SH-SY5Y (cell line): ENCODE data around the gene FBLIM1.

Experiments
- GATA2 ChIP-seq: IDR thresholded peaks from 2 replicates; pipeline ENCODE4 v1.6.1; 2011; ENCODE audit warnings: mild to moderate bottlenecking, low read depth, low read length
- GATA3 ChIP-seq: IDR thresholded peaks from 2 replicates; pipeline ENCODE4 v1.6.1; 2011; ENCODE audit warnings: low read depth, mild to moderate bottlenecking, low read length, moderate library complexity

Gene FBLIM1

GRCh38 chr1:15726508-15726907 lies 32.1 kb upstream of the FBLIM1 start:
- no peak for TF ChIP-seq GATA2
- no peak for TF ChIP-seq GATA3

- TF ChIP-seq GATA3: no peak
These were observed 31.6 kb upstream of the FBLIM1 start for GRCh38 chr1:15727021-15727420.

DNA sequence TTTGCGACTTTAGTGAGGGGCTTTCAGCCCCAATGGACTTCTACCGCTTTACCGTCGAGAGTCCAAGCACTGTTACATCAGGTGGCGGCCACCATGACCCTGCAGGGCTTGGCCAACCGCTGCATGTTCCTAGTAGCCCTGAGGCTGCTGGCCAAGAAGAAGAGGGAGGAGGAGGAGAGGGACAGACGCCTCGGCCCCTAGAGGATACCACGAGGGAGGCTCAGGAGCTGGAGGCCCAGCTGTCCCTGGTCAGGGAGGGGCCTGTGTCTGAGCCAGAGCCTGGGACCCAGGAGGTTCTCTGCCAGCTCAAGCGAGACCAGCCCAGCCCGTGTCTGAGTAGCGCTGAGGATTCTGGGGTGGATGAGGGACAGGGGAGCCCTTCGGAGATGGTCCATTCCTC lies 31.2 kb upstream of the FBLIM1 start:
- TF ChIP-seq GATA2: no peak
- TF ChIP-seq GATA3: no peak

DNA sequence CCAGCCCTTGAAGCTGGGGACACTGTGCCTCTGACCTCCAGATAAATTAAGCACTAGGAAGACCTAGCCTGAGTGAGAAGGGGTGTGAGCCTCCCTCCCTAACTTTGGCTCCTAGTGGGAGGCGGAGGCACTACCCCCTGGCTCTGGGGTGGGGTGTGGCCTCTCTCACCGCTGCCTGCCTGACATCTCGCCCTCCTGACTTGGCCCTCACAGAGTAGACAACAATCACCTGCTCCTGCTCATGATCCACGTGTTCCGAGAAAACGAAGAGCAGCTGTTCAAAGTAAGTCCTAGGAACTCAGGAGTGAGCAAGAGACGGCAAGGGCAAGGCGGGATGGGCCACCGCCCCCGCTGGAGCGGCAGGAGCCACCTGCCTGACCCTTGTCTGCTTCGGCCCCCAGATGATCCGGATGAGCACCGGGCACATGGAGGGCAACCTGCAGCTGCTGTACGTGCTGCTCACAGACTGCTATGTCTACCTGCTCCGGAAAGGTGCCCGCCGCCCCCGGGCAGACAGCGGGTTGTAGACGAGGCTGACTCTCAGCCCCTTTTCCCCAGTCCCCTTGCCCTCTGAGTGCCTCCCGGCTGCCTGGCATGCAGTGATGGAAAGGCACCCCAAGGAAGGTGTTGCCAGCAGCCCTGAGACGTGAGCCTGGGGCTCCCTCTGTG lies 30.6 kb upstream of the FBLIM1 start:
- TF ChIP-seq GATA3: no peak
- no peak for TF ChIP-seq GATA2

- TF ChIP-seq GATA2 (no peak), GATA3 (no peak)
These were observed 29.5 kb upstream of the FBLIM1 start for GRCh38 chr1:15728937-15729657.

- TF ChIP-seq GATA2: no peak
- no peak for TF ChIP-seq GATA3
These were observed 28.2 kb upstream of the FBLIM1 start for GRCh38 chr1:15730423-15730822.

- TF ChIP-seq GATA3 (no peak), GATA2 (no peak)
These were observed 27.7 kb upstream of the FBLIM1 start for GRCh38 chr1:15730936-15731335.

- TF ChIP-seq GATA2: no peak
- no peak for TF ChIP-seq GATA3
These were observed 26.6 kb upstream of the FBLIM1 start for GRCh38 chr1:15731735-15732685.

DNA sequence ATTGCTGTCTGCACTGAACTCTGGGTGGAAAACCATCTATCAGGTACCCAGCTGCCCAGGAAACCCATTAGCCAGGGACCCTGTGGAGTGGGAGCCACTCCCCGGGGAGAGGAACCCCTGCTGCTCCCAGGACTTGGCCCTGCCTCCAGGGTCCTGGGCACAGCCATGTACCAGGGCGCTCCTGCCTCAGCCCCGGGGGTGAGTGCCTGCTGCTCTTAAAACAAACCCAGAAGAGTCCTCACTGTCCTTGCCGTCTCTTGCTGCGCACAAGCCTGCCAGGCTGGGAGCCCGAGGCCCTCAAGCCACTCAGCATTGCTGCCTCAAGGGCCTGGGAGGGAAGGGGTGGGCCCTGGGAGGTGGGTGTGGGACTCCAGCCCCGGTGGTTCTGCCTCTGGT lies 25.9 kb upstream of the FBLIM1 start:
- TF ChIP-seq GATA2 (no peak), GATA3 (no peak)

- no peak for TF ChIP-seq GATA2
- TF ChIP-seq GATA3: no peak
These were observed 25.3 kb upstream of the FBLIM1 start for GRCh38 chr1:15733218-15733725.

DNA sequence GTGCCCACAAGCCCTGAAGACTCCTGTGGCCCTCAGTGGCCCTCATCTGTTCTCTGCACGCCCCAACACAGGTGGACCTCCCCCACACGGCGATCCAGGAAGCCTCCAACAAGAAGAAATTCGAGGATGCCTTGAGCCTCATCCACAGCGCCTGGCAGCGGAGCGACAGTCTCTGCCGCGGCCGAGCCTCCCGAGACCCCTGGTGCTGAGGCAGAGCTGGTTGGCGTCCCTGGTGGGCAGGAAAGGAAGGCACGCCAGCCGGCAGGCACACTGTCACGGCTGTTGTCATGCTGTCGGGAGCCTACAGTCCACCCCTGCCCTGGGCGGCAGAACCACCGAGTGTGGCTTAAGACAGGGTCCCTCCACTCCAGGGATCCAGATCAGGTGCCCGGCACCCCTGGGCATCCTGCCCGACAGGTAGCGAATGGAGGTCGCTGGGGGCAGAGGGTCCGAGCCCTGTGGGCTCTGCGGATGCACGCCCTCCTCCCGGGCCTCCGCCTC lies 24.8 kb upstream of the FBLIM1 start:
- TF ChIP-seq GATA3 (no peak), GATA2 (no peak)

- TF ChIP-seq GATA3 (no peak), GATA2 (no peak)
These were observed 24.3 kb upstream of the FBLIM1 start for GRCh38 chr1:15734296-15734695.

DNA sequence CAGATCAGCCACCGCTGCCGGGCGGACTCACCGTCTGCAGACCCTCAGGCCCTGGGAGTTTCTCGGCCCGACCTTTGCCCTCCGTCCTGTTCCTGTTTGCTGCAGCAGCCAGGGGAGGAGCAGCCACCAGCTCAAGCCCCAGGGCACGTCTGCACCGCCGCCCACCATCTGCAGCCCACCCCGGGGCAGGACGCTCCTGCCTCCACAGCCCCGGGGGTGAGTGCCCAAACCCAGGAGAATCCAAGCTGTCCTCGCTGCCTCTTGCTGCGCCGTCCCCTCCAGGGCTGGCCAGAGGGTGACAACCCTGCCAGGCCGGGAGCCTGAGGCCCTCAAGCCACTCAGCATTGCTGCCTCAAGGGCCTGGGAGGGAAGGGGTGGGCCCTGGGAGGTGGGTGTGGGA lies 23.7 kb upstream of the FBLIM1 start:
- TF ChIP-seq GATA2 (no peak), GATA3 (no peak)
